AG10803 (cell line): ENCODE results near the gene C1orf159.

ENCODE experiments used
- DNase-seq: peaks from one replicate; pipeline ENCODE4 v3.0.0; 2010; ENCODE audit warnings: low read depth
- H3K4me3 ChIP-seq: 2 replicates; pipeline ENCODE4 v1.5.1; 2011; ENCODE audit warnings: mild to moderate bottlenecking, low read length, control low read depth
- CTCF ChIP-seq: conservative IDR thresholded peaks from 2 replicates; pipeline ENCODE4 v1.5.1; 2011; ENCODE audit warnings: mild to moderate bottlenecking, low read length, control low read depth, inconsistent platforms

The C1orf159 gene

GRCh38 chr1:1072849-1073742 is 42.8 kb downstream of the C1orf159 start:
- TF ChIP-seq CTCF = no peak
- no peak overlapping the region for H3K4me3 ChIP-seq
- DNase-seq = no peak

- no peak overlapping the region for H3K4me3 ChIP-seq
- no peak for TF ChIP-seq CTCF
- no peak for DNase-seq
Observed at GRCh38 chr1:1072299-1072848, 43.5 kb downstream of the C1orf159 start.

- no peak overlapping the region for H3K4me3 ChIP-seq
- TF ChIP-seq CTCF = no peak
- DNase-seq = no peak
Observed at GRCh38 chr1:1071486-1072298, 44.2 kb downstream of the C1orf159 start.

- TF ChIP-seq CTCF = no peak
- H3K4me3 ChIP-seq = no peak overlapping the region
- DNase-seq = no peak
Observed at GRCh38 chr1:1069711-1070676, 45.9 kb downstream of the C1orf159 start.

GRCh38 chr1:1069056-1069710 is 46.7 kb downstream of the C1orf159 start:
- H3K4me3 ChIP-seq = peak overlapping the region; percentile 69
- no peak for TF ChIP-seq CTCF
- no peak for DNase-seq

GRCh38 chr1:1068517-1069055 is 47.3 kb downstream of the C1orf159 start:
- DNase-seq = no peak
- no peak for TF ChIP-seq CTCF
- peak overlapping the region; percentile 69; the same call in 1 of the 2 replicates for H3K4me3 ChIP-seq
